Myocyte (in vitro differentiated cells): ENCODE measurements around the gene FHIP1B. TPM values are rescaled to one million over a fixed set of nuclear protein-coding genes. Genes with fewer than 3 reads are reported as not detected.

Source experiments
- DNase-seq: peaks from one replicate; pipeline ENCODE4 v3.0.0-alpha.2; 2012; ENCODE audit warnings: low read depth
- total RNA-seq: library from RNA; depleted of rRNA; stranded (reverse); fragments of >200 nt; gene quantifications from 2 replicates; pipeline ENCODE4 v1.2.3, GENCODE V29; 2014

The FHIP1B gene
- total RNA-seq, 1 donor from 2014 or later = 26.4 TPM

GRCh38 chr11:6202041-6202440 is 32.4 kb downstream of the FHIP1B start:
- DNase-seq = no peak

GRCh38 chr11:6201481-6201880 is 33.0 kb downstream of the FHIP1B start:
- DNase-seq = no peak

- DNase-seq = no peak
These were observed 33.5 kb downstream of the FHIP1B start for GRCh38 chr11:6200975-6201374.

- DNase-seq = no peak
These were observed 35.1 kb downstream of the FHIP1B start, which contains the start of gene OR52W1 for GRCh38 chr11:6199174-6199810. OR52W1 (plus strand) TSS chr11:6199224; CDS start chr11:6199224, 0 bp downstream.

GRCh38 chr11:6197466-6198200 is 36.8 kb downstream of the FHIP1B start:
- no peak for DNase-seq

GRCh38 chr11:6196396-6196795 is 38.0 kb downstream of the FHIP1B start:
- DNase-seq = no peak

GRCh38 chr11:6194065-6194581 is 40.3 kb downstream of the FHIP1B start:
- DNase-seq = peak; percentile 10

- DNase-seq = no peak
These were observed 42.7 kb downstream of the FHIP1B start for GRCh38 chr11:6191742-6192141.

GRCh38 chr11:6175440-6175839 is 59.0 kb downstream of the FHIP1B start:
- no peak for DNase-seq

- DNase-seq = no peak
These were observed 64.2 kb downstream of the FHIP1B start, which contains the start of gene OR52B2 for GRCh38 chr11:6170226-6170625. OR52B2 (minus strand) TSS chr11:6170326; CDS start chr11:6170326, 0 bp downstream.

Other genes with a start within 250 kb of the FHIP1B start
- gene OR52L1, start 247.7 kb downstream of the FHIP1B start, total RNA-seq = not detected in 2 replicates
- gene OR56A4, start 227.7 kb downstream of the FHIP1B start, total RNA-seq = not detected in 2 replicates
- gene OR56A1, start 203.9 kb downstream of the FHIP1B start, total RNA-seq = 0.05 TPM in 1 of 2 replicates, not detected in the other
- gene OR56B4, start 127.0 kb downstream of the FHIP1B start, total RNA-seq = not detected in 2 replicates
- not detected in 2 replicates for gene OR52B2, start 64.3 kb downstream of the FHIP1B start, total RNA-seq
- gene OR52W1, start 35.4 kb downstream of the FHIP1B start, total RNA-seq = not detected in 2 replicates
- not detected in 2 replicates for gene C11orf42, start 29.1 kb downstream of the FHIP1B start, total RNA-seq
- 0.10 TPM in 1 of 2 replicates, not detected in the other for gene CNGA4, start 4.5 kb upstream of the FHIP1B start, total RNA-seq
- gene CCKBR, start 25.2 kb upstream of the FHIP1B start, total RNA-seq = not detected in 2 replicates
- gene CAVIN3, start 85.9 kb upstream of the FHIP1B start, total RNA-seq = 124 and 168 TPM in 2 replicates
- 86.0 and 92.6 TPM in 2 replicates for gene SMPD1, start 155.8 kb upstream of the FHIP1B start, total RNA-seq
- 16.4 and 18.4 TPM in 2 replicates for gene APBB1, start 184.5 kb upstream of the FHIP1B start, total RNA-seq
- gene HPX, start 206.4 kb upstream of the FHIP1B start, total RNA-seq = not detected in 2 replicates
- gene TRIM3, start 239.3 kb upstream of the FHIP1B start, total RNA-seq = 17.7 and 28.2 TPM in 2 replicates
- 37.9 and 47.1 TPM in 2 replicates for gene ARFIP2, start 246.7 kb upstream of the FHIP1B start, total RNA-seq
- gene TIMM10B, start 246.9 kb upstream of the FHIP1B start, total RNA-seq = 31.5 and 35.3 TPM in 2 replicates